Nephron (organoid): ENCODE measurements around the gene FNIP1.
"Not testable (repeated sequence)": the region's sequence is repeated elsewhere in the genome, so short reads cannot be mapped to it uniquely, and the experiment has no call there.

Source experiments
- H3K27ac Mint-ChIP-seq, 3 experiments: 2 replicates each; pipeline ENCODE4 v1.8.0; 2020; ENCODE audit warnings: mixed read lengths in 3 of 3, mild to moderate bottlenecking in 2 of 3, moderate library complexity in 1 of 3
- H3K27me3 Mint-ChIP-seq: 2 replicates; pipeline ENCODE4 v1.8.0; 2021; ENCODE audit warnings: low read depth, mild to moderate bottlenecking, moderate library complexity, mixed read lengths
- H3K36me3 Mint-ChIP-seq: 2 replicates; pipeline ENCODE4 v1.8.0; 2020; ENCODE audit warnings: low read depth, mixed read lengths
- H3K4me1 Mint-ChIP-seq: 2 replicates; pipeline ENCODE4 v1.8.0; 2020; ENCODE audit warnings: mixed read lengths
- H3K4me3 Mint-ChIP-seq, 3 experiments: 2 replicates each; pipeline ENCODE4 v1.8.0; 2020; ENCODE audit warnings: mild to moderate bottlenecking in 3 of 3, mixed read lengths in 3 of 3, moderate library complexity in 2 of 3
- H3K9me3 Mint-ChIP-seq: 2 replicates; pipeline ENCODE4 v1.8.0; 2020; ENCODE audit warnings: mixed read lengths
- TF ChIP-seq, protein P1 (sequence below), 3 experiments: fragments of 200-600 bp; sonication (generic); IDR thresholded peaks; one replicate each; pipeline ENCODE4 v1.5.0; 2021; ENCODE audit warnings: antibody characterized with exemption in 3 of 3; ENCODE audit not compliant: unreplicated experiment in 3 of 3

The FNIP1 gene

DNA sequence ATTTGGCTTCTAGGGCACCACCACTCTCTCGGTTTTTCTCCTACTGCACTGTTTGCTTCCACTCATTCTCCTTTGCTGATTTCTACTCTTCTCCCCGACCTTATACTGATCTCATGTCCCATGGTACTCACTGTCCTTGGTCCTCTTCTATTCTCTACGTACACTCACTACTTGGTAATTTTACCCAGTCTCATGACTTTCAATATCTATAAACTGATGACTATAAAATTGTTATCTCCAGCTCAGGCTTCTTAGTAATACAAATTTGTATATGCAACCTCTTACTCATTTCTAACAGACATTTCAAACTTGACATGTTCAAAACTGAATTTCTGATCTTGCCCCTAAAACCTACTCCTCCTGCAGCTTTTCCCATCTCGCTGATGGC, 165.9 kb downstream of the FNIP1 start:
- no peak overlapping the region for H3K4me3 Mint-ChIP-seq
- no peak overlapping the region for H3K27ac Mint-ChIP-seq
- H3K9me3 Mint-ChIP-seq = no peaks in the 10 kb centered on the region
- TF ChIP-seq, protein P1, sequence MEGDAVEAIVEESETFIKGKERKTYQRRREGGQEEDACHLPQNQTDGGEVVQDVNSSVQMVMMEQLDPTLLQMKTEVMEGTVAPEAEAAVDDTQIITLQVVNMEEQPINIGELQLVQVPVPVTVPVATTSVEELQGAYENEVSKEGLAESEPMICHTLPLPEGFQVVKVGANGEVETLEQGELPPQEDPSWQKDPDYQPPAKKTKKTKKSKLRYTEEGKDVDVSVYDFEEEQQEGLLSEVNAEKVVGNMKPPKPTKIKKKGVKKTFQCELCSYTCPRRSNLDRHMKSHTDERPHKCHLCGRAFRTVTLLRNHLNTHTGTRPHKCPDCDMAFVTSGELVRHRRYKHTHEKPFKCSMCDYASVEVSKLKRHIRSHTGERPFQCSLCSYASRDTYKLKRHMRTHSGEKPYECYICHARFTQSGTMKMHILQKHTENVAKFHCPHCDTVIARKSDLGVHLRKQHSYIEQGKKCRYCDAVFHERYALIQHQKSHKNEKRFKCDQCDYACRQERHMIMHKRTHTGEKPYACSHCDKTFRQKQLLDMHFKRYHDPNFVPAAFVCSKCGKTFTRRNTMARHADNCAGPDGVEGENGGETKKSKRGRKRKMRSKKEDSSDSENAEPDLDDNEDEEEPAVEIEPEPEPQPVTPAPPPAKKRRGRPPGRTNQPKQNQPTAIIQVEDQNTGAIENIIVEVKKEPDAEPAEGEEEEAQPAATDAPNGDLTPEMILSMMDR (IDR thresholded peaks at IDR 0.05; ENCODE audit: unreplicated experiment in 3 of 3) = no peak
- peaks cover 6% of the 10 kb centered on the region for H3K36me3 Mint-ChIP-seq
- H3K4me1 Mint-ChIP-seq = peaks cover 17% of the 10 kb centered on the region
- H3K27me3 Mint-ChIP-seq = no peaks in the 10 kb centered on the region

DNA sequence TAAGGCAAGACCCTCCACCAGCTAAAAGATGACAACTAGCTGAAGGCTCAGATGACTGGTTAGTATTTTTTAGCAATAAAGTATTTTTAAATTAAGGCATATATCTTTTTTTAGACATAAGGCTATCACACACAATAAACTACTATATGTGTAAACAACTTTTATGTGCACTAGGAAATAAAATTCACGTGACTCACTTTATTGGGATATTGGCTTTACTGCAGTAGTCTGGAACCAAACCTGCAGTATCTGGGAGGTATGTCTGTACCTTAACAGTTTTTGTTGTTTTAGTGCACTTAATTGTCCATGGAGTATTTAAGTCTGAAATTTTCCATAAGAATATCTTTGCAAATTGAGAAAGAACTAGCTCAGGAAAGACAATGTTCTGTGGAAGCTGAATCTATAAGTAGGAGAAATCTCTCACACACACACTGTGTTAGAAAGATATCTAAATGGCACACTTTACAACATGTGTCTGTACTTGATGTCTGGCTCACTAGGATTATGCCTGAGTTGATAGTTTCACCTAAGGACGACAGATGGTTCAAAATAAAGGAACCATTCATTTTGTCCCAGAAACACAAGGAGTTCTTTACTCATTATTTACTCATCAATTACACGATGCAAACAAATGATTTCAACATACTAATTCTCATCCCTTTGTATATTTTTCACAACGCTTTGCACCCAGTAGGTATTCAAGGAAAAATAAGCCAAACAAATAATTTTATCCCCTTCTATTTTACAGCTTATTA, 166.4 kb downstream of the FNIP1 start:
- Mint-ChIP-seq H3K4me1 (peaks cover 17% of the 10 kb centered on the region), H3K27me3 (no peaks in the 10 kb centered on the region), H3K36me3 (peaks cover 10% of the 10 kb centered on the region), H3K4me3 (no peak overlapping the region), H3K27ac (no peak overlapping the region), H3K9me3 (no peaks in the 10 kb centered on the region)
- TF ChIP-seq, protein P1 (IDR thresholded peaks at IDR 0.05; ENCODE audit: unreplicated experiment in 3 of 3) = no peak

DNA sequence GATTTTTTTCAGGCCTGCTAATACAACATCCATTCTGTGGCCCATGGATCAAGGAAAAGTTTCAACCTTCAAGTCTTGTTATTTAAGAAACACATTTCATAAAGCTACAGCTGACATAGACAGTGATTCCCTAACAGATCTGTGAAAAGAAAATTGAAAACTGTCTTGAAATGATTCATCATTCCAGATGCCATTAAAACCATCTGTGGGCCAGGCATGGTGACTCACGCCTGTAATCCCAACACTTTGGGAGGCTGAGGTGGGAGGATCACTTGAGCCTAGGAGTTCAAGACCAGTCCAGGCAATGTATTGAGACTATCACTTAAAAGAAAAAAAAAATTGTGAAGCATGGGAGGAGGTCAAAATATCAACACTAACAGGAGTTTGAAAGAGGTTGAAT, 167.8 kb downstream of the FNIP1 start:
- Mint-ChIP-seq H3K4me1 (peaks cover 13% of the 10 kb centered on the region), H3K27ac (no peak overlapping the region), H3K9me3 (peaks cover 2% of the 10 kb centered on the region), H3K4me3 (no peak overlapping the region), H3K27me3 (no peaks in the 10 kb centered on the region), H3K36me3 (peaks cover 16% of the 10 kb centered on the region)
- TF ChIP-seq, protein P1 (IDR thresholded peaks at IDR 0.05; ENCODE audit: unreplicated experiment in 3 of 3) = no peak

DNA sequence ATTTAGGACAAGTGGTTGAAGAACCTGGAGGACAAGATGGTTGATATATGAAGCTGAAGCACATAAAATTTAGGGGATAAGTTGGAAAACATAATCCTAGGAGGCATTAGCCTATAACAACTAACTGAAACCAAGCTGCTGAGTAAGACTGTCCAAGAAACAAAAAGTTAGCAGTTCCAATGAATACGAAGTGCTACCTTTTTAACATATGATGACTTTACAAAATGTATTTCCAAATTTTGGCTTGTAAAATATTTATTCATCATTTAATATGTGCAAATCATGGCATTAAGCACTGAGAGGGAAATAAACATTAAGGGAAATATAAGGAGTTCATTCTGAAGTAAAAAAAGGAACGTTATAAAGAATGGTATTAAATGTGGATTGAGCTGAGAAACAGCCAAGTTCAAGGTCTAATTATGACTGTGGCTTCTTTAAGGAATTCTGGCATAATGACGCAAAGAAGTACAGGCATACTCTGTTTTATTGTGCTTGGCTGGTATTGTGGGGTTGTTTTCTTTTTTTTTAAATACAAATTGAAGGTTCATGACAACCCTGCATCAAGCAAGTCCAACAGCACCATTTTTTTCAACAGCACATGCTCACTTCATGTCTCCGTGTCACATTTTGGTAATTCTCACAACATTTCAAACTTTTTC, 169.5 kb downstream of the FNIP1 start:
- Mint-ChIP-seq H3K4me3 (no peak overlapping the region), H3K27me3 (no peaks in the 10 kb centered on the region), H3K36me3 (peaks cover 24% of the 10 kb centered on the region), H3K27ac (no peak overlapping the region), H3K4me1 (peaks cover 10% of the 10 kb centered on the region), H3K9me3 (peaks cover 2% of the 10 kb centered on the region)
- TF ChIP-seq, protein P1 (IDR thresholded peaks at IDR 0.05; ENCODE audit: unreplicated experiment in 3 of 3) = no peak

DNA sequence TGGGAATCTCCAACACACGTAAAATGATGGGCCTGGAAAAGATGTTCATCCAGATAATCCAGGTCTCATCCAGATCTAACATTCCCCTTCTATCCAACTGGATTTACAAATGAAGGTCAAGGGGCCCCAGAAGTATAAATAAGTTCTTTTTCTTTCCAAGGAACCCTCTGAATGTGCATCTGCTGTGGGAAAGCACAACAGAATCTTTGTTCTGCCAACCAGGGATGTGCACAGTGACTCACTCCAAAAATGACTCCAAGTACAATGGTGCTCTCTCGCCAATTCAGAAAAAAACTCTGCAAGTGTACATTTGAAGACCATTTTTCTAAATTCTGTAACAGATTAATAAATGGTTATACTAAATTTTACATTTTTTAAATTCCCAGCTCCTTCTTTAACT, 174.2 kb downstream of the FNIP1 start:
- Mint-ChIP-seq H3K27ac (no peak overlapping the region), H3K9me3 (peaks cover 2% of the 10 kb centered on the region), H3K4me3 (no peak overlapping the region), H3K4me1 (peaks cover 6% of the 10 kb centered on the region), H3K27me3 (no peaks in the 10 kb centered on the region), H3K36me3 (peaks cover 24% of the 10 kb centered on the region)
- TF ChIP-seq, protein P1 (IDR thresholded peaks at IDR 0.05; ENCODE audit: unreplicated experiment in 3 of 3) = no peak

DNA sequence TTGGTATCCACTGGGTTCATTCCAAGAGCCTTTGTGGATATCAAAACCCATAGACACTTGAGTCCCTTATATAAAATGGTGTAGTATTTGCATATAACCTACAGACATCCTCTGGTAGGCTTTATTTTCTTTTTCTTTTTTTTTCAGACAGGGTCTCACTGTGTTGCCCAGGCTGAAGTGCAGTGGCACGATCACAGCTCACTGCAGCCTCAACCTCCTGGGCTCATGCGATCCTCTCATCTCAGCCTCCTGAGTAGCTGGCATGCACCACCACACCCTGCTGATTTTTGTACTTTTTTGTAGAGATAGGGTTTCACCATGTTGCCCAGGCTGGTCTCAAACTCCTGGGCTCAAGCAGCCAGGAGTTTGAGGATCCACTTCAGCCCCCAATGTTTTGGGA, 175.7 kb downstream of the FNIP1 start:
- H3K4me3 Mint-ChIP-seq, H3K27ac Mint-ChIP-seq, H3K27me3 Mint-ChIP-seq, H3K4me1 Mint-ChIP-seq, H3K9me3 Mint-ChIP-seq: not testable (repeated sequence)
- peaks cover 24% of the 10 kb centered on the region for H3K36me3 Mint-ChIP-seq
